Activated CD4-positive, CD25-positive, alpha-beta regulatory T cell treated with anti-CD3 and anti-CD28 coated beads, Interleukin-2, amount 50 U/mL, for 16 hours (primary cell): ENCODE measurements around the gene DYNLT1.
A peak's percentile ranks its signal among the peaks of the same experiment; 100 is the strongest.
"Not testable (repeated sequence)": the region's sequence is repeated elsewhere in the genome, so short reads cannot be mapped to it uniquely, and the experiment has no call there.

Source experiments
- DNase-seq: peaks from one replicate; pipeline ENCODE4 v3.0.0-alpha.2; 2020; ENCODE audit warnings: low read depth, low spot score

DYNLT1 gene

GRCh38 chr6:158624684-158625682 is 19.6 kb downstream of the DYNLT1 start:
- DNase-seq, result no peak

- no peak for DNase-seq
Measured at GRCh38 chr6:158622545-158623190, 21.9 kb downstream of the DYNLT1 start.

- no peak for DNase-seq
Measured at GRCh38 chr6:158621694-158622544, 22.6 kb downstream of the DYNLT1 start.

- DNase-seq, result no peak
Measured at GRCh38 chr6:158620963-158621693, 23.4 kb downstream of the DYNLT1 start.

GRCh38 chr6:158619922-158620801 is 24.4 kb downstream of the DYNLT1 start:
- no peak for DNase-seq

GRCh38 chr6:158618289-158618688 is 26.3 kb downstream of the DYNLT1 start:
- not testable (repeated sequence) for DNase-seq

GRCh38 chr6:158614606-158615005 is 29.9 kb downstream of the DYNLT1 start:
- not testable (repeated sequence) for DNase-seq

- no peak for DNase-seq
Measured at GRCh38 chr6:158611541-158612370, 32.8 kb downstream of the DYNLT1 start.

GRCh38 chr6:158611039-158611438 is 33.5 kb downstream of the DYNLT1 start:
- no peak for DNase-seq

GRCh38 chr6:158610319-158610968 is 34.1 kb downstream of the DYNLT1 start:
- DNase-seq, result no peak

- DNase-seq, result no peak
Measured at GRCh38 chr6:158609455-158610155, 34.9 kb downstream of the DYNLT1 start.

- DNase-seq, result no peak
Measured at GRCh38 chr6:158608221-158608620, 36.3 kb downstream of the DYNLT1 start.

- DNase-seq, result no peak
Measured at GRCh38 chr6:158607411-158608170, 37.0 kb downstream of the DYNLT1 start.

GRCh38 chr6:158606935-158607334 is 37.6 kb downstream of the DYNLT1 start:
- DNase-seq, result no peak

GRCh38 chr6:158606011-158606410 is 38.5 kb downstream of the DYNLT1 start:
- DNase-seq, result not testable (repeated sequence)

- DNase-seq, result peak; percentile 13
Measured at GRCh38 chr6:158605266-158605878, 39.2 kb downstream of the DYNLT1 start.

GRCh38 chr6:158604048-158604406 is 40.5 kb downstream of the DYNLT1 start:
- no peak for DNase-seq
